HG03097 (cell line): ENCODE results near the gene IMMP2L.
"Not testable (repeated sequence)": the region's sequence is repeated elsewhere in the genome, so short reads cannot be mapped to it uniquely, and the experiment has no call there.

Experiments used
- ATAC-seq: cut with Tn5 transposase; IDR thresholded peaks from one replicate; pipeline ENCODE4 v1.9.1; 2021; ENCODE audit not compliant: unreplicated experiment, low FRiP score

Gene IMMP2L

DNA sequence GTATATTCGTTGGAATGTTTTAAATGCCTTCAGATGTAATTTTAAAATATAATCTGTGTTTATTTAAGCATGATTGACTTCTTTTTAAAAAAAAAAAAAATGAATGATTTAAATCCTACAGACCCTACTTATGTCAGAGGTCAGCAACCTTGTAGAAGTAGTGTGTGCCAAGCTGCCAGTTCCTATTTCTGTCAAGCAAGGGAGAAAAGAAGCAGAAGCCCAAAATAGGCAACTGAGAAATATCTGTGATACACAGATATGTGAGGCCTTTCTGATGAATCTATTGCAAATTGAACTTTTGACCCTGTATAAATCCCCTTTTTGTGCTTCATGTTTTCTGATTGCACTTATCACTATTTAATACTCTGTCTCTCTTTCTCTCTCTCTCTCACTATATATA is 271.9 kb downstream of the IMMP2L start:
- ATAC-seq, result no peak

DNA sequence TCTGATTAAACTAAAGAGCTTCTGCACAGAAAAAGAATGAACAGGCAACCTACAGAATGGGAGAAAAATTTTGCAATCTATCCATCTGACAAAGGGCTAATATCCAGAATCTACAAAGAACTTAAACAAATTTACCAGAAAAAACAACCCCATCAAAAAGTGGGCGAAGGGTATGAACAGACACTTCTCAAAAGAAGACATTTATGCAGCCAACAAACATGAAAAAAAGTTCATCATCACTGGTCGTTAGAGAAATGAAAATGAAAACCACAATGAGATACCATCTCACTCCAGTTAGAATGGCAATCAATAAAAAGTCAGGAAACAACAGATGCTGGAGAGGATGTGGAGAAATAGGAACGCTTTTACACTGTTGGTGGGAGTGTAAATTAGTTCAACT is 273.9 kb downstream of the IMMP2L start:
- not testable (repeated sequence) for ATAC-seq

DNA sequence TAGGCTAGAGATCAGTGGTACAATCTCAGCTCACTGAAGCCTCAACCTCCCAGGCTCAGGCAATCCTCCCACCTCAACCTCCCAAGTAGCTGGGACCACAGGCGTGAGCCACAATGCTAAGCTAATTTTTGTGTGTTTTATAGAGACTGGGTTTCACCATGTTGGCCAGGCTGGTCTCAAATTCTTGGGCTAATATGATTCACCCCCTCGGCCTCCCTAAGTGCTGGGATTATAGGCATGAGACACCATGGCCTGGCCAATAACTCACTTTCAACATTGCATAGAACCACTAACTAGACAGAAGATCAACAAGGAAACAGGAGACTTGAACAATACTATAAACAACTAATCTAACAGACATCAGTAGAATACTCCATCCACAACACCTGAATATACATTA is 279.7 kb downstream of the IMMP2L start:
- no peak for ATAC-seq

DNA sequence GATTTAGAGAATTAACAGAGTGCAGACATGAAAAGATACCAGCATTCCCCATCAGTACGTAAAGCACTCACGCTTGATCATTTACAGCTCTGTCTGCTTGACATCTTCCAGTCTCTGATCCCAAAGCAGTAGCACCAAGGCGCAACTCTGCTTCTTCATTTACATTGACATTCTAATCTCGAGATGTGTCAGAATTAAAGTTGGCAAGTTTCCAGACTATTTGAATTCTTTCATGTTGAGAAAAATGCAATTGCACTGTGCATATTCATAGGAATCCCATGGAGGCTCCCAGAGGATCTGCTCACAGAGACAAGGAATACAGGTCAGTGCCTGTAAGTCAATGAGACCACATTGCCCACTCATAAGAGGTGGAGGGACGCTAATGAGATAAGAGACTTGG is 287.4 kb downstream of the IMMP2L start:
- ATAC-seq, result no peak

DNA sequence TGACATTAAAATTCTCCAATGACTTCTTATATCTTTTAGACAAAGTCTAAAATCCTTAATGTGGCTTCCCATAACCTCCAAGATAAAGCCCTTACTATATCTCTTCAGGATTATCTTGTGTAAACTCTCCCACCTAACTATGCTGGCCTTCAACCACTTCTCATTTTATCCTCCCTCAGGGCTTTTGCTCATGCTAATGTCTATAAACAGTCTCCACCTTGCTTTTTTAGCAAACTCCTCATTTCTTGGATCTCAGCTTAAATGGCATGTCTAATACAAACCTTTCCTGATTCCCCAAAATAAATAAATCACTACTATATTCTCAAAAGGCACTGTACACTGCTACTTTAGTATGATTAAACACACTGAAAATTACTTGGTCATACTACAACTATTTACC is 290.2 kb downstream of the IMMP2L start:
- ATAC-seq, result no peak

DNA sequence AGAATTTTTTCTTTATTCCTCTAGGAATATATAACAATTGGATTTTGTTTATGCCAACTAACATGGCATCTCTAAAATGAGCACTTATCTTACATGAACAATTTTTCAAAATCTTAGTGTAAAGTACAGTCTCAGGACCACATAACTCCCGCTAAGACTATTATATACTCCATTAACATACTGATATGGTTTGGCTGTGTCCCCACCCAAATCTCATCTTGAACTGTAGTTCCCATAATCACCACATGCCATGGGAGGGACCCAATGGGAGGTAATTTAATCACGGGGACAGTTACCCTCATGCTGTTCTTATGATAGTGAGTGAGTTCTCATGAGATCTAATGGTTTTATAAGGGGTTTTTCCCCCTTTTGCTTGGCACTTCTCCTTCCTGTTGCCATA is 291.5 kb downstream of the IMMP2L start:
- ATAC-seq, result not testable (repeated sequence)

DNA sequence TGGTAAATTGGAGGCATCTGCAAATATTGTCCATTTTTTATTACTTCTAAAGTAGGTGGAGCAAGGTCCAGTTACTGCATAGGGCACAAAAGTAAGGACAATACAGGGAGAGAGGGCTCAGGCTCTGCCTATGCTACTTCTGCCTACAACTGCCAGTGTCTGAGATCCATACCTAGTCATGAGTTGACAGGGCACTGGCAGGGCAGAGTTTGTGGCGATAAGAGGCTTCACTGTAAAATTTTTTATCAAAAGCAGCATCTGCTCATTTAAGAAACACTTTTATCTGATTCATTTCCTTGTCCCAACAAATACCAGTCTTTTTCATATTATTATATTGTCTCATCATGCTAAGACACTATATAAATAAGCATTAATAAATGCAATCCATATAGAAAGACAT is 293.4 kb downstream of the IMMP2L start:
- no peak for ATAC-seq

DNA sequence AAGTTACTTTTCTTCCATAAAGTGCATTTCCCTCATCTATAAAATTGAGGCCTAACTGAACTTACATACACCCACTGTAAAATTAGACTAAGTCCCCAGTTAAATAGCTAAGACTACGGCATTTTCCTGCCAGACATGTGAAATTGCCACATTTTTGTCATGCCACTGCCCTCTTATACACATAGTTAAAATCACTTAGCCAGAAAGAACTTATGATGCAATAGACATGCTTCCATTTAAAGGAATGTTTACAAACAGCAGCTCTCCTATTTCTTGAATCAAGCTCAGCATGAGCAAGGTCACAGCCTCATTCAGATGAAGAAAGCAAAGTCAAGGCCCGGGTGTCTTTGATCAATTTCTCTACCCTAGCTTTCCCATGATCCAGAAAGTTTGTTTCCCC is 295.7 kb downstream of the IMMP2L start:
- no peak for ATAC-seq

DNA sequence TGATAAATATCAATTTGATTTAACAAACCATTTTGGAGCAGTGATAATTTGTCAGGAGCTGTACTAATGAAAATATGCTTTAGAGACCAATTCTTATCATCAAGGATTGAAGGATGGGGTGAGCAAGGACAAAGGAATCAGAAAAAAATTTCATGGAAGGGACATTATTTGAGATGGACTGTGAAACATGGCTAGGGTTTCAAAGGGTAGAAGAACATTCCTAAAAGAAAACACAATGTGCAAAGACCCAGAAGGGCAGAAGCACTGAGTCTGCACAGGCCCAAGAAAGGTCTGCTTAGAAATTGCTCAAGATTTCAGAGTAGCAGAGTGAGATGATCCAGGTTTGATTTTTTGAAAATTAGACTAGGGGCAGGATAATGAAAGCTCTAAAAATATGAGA is 296.9 kb downstream of the IMMP2L start:
- no peak for ATAC-seq

DNA sequence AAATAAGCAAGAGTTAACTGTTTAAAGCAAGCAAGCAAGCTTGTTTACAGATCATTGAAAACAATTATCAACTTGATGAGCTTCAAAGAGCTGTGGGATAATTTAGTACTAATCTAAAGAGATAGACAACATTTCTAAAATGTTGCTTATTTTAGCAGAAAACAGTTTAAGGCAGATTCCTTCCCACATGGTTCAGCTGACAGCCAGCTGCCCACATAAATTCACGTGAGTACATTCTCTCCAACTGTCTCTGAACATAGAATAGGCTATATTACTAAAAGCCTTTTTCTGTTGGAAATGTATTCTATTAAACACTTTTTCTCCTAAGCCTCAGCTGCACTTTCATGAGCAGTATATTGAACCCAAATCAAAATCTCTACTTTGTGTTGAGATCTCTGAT is 297.3 kb downstream of the IMMP2L start:
- ATAC-seq, result no peak

DNA sequence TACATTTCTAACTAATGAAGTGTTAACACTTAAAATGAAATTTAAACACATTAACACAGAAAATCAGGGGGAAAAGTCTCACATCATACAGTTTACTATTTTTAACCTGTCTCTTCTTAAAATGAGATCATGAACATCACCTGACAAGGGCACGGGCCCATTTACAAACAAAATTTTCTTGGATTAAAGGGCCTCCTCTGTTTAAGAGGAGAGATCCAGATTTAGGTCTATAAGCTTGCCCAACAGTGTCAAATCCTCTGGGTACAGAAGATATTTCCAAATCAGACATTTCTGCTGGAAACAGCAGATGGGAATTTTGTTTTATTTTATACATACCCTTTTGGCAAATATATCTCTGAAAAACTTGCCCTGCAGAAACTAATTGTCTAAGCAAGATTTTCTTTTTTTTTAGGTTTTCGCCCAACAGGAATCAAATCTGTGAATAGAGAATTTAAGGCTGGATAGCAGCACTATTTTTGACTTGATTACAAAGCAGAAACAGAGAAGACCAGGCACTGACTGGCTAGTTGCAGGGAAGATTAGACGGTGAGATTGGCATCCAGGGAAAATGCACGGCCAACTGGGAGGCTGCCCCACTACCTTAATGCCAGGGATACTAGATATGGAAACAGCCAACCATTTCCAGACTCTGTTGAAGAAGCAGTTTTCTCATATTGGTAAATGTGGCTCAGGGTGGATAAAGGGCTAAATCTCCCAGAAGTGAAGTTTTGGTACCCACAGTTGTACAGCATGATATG is 298.0 kb downstream of the IMMP2L start:
- ATAC-seq, result no peak

DNA sequence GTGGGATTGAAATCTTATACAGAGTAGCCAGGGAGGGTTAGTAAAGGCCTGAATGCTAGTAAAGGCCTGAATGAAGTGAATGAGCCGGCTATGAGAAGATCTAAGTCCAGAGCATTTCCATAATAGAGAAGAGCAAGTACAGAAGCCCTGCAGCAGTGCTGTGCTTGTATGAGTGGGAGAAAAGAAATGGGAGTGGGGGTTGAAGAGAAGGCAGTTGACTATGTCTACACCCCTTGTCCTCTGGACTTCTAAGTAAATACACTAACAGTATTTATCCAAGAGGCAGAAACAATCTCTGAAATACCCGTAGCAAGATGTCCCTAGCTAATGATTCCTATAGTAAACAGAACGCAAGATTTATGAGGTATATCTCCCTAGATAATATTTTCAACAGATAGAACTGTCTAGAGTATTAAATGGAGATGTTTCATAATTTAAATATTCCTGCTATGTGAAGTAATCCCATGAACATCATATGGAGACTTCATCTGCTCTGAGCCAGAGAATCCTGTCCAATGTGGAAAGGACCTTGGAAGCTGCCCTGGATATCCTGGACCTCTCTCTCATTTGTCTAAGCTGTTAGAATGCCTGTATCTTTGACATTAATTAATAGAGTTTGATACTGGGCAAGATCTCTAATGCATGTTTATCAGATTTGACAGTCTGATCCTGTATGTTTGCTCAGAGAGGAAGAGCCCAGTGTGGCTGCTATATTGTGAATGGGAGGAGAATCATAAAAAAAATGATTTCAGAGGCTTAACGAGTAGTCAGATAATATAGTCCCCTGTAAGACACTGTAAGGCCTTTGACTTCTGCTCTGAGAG is 299.8 kb downstream of the IMMP2L start:
- ATAC-seq, result no peak

DNA sequence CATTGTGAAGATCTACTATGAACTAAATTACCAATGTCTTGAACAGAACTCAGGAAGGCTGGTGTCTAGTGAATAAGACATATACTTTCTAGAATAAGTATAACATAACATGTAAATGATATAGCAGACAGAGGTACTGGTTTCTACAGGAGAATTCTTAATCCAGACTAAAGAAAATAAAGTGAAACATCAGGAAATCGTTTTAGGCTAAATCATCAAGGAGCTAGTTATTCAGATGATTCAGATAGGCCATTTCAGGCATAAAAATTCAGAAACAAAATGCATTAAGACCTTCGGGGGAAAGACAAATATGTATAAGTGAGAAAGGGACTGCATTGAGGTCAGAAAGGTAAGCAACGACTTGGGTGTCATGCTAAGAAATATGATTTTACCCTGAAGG is 300.8 kb downstream of the IMMP2L start:
- ATAC-seq, result no peak

DNA sequence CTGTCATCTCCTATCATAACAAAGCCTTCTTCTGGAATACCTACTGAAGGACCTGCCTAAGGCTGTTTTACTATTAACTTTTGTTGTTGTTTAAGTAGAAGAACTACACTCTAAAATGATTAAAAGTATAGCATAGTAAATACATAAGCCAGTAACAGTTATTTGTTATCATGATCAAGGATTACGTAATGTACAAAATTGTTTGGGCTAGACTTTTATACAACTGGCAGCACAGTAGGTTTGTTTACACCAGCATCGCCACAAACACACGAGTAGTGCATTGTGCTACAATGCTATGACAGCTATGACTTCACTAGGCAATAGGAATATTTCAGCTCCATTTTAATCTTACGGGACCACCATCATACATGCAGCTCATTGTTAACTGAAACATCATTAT is 302.3 kb downstream of the IMMP2L start:
- no peak for ATAC-seq

DNA sequence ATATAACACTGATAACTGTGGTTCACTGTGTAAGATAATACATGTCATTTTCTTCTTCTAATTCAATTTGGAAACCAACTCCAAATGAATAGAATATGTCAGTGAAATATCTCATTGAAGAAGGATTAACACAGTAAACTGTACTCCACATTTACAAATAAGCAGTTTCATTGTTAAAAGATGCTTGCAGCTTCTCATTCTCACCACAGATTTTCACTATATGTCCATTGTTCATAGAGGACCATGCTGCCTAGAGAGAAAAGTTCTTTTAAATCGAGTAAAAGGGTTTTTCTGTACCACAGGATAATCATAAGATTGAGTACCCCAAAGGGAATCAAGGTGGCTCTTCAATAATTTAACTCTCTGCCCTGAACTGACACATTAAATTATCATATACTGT is 305.9 kb downstream of the IMMP2L start:
- no peak for ATAC-seq

DNA sequence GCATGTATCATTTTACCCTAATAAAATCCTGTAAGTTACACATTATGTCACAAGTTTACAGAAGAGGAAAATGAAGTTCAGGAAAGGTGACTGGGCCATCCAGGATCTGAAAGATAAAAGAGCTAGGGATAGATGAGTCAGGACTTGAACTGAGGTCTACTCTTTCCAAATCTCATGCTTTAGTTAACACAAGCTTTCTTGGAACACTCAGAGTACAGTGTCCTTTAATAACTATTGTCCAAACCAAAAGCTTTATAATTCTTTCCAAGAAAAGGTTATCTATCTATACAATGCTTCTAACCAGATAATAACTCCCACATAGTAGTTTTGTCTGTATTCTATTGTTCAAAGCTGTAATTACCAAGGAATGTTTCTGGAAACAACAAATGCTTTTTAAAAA is 306.7 kb downstream of the IMMP2L start:
- no peak for ATAC-seq

DNA sequence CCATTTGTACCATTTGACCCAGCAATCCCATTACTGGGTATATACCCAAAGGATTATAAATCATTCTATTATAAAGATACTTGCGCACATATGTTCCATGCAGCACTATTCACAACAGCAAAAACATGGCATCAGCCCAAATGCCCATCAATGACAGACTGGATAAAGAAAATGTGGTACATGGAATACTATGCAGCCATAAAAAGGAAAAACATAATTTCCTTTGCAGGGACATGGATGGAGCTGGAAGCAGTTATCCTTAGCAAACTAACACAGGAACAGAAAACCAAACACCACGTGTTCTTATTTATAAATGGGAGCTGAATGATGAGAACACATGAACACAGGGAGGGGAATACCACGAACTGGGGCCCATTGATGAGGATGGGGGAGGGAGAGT is 310.9 kb downstream of the IMMP2L start:
- not testable (repeated sequence) for ATAC-seq

DNA sequence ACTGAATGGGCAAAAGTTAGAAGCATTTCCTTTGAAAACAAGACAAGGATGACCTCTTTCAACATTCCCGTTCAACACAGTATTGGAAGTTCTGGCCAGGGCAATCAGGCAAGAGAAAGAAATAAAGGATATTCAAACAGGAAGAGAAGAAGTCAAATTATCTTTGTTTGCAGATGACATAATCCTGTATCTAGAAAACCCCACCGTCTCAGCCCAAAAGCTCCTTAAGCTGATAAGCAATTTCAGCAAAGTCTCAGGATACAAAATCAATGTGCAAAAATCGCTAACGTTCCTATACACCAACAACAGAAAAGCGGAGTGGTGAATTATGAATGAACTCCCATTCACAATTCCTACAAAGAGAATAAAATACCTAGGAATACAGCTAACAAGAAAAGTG is 312.5 kb downstream of the IMMP2L start:
- ATAC-seq, result not testable (repeated sequence)

DNA sequence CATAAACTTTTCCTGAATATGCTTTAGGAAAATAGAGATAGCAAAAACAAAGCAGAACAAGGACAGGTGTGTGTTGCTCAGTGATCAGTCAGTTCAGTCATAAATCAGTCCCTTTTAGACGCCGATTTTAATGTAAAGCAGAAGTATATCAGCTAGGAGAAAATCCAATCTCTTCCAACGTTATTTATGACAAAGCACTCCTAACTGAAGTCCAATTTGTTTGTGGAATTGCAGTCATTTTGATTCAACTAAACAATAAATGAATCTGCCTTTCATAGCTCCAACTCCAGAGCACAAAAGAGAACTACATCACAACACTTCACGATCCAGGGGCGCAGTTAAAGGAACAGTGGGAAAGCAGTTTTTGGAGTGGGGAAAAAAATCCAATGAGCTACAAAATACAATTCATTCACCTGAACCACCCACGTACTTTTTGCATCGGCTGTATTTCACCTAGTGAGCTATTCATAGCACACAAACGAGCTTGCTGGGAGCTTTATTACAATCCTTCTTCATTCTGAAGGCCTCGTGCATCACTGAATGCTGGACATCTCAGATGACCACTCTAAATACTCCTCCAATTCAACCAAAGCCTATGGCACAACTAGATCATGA is 320.0 kb downstream of the IMMP2L start:
- no peak for ATAC-seq

DNA sequence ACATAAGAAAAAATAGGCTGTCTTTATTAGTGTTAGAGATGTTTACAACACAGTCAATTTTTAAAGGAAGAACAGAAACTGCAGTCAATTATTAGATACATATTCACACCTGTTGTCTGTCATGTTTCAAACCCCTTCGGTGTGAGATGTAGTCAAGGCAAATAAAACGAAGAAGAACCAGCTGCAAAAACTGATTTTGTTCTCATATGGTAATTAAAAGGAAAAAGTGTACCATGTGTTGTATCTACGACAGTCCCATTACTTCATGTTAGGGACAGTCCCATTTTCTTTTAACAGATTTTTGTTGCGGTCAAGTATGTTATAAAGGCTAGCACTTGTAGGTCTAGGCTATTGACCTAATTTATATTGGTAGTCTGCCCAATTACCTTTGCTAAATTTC is 321.9 kb downstream of the IMMP2L start:
- ATAC-seq, result peak; percentile 78

DNA sequence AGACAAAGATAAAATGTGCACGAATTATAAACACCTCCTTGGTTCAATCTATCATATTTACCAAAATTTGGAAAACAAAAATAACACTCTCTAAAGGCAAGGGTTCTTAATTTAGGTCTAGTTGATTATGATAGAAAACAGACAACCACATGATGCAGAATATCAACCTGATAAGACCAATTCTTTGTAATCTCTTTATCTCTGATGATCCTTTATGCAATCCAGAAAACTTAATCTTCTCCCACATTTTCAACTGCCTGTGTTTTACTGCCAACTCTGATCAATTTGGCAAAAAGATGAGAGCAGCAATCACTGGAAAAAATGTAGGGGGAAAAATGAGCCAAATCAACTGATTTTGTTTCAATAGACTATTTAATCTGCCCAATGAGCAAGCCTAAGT is 322.9 kb downstream of the IMMP2L start:
- ATAC-seq, result no peak

DNA sequence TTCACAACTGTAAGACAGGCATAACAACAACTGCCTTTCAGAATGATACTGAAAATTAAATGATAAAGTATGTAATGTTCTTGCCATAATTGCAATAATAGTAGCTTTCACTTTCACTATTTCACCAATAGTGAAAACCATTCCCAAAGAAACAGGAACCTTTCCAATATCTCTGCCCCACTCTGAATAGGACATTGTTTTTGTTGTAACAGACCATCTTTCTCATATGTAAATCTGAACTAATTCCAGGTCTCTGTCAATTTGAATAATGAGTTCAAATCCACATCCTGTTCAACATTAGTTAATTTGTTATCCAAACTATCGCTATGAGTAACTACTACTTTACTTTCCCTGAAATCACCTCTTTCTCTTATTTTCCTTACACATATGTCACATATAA is 323.4 kb downstream of the IMMP2L start:
- ATAC-seq, result no peak
